Measurements from ENCODE around the gene PLA2G4E. TPM values are rescaled to one million over a fixed set of nuclear protein-coding genes. Genes with fewer than 3 reads are reported as not detected.

Gene PLA2G4E
- polyA plus RNA-seq, 2 of the 4 experiments (the other 2 are of a cell fraction), result 0.01 TPM; not detected in 1

DNA sequence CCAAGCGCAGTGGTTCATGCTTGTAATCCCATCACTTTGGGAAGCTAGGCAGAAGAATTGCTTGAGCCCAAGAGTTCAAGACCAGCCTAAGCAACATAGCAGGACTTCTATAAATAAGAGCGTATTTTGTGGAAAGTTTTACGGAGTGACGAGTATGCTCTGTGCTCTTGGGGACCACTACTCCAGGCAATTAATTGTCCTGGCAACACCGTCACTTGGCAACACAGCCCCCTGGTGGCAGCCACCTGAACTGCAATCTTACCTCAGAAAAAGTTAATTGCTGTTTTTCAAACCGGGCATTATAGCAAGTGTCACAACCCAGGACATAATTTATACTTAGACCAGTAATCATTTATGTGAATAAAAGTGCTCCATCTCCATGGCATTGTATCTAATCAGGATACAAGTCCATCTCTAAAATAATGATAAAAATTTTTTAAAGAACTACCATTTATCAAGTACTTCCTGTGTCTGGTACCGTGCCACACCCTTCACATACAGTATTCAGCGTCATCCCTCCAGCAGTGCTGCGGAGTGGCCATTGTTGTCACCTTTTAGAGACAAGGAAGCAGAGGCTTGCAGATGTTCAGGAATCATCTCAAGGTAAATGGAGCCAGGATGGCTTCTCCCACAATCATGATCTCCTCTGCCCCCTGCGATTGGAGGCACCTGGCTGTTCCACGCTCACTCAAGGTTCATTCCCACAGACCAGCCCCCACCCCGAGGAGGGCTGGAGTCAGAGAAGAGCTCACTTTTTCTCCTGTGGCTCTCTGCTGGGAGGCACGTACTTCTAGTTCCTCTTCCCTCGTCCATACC, 39.0 kb upstream of the PLA2G4E start:
- ATAC-seq (no peak), DNase-seq (ENCODE audit: low read depth in 1 of 2, low spot score in 1 of 2) (peak; percentile 33 to 48), FAIRE-seq (no peak)
- Histone ChIP-seq H3K9me3 (no peaks in the 10 kb centered on the region), H3K4me3 (no peak overlapping the region), H3K27ac (no peak overlapping the region), H3K4me1 (peaks cover 10% of the 10 kb centered on the region; the same call in 2 of the 3 replicates), H3K4me2 (no peak overlapping the region)
- CTCF ChIA-PET, result interaction anchor here (0.7 to 7.8 kb wide), 12 partner anchors 10 to 412 kb away, joined by 3 to 82 read pairs (median 3); no protein-coding TSS in a partner anchor
- WGBS (ENCODE audit: missing lambda C conversion rate), result 32% methylated on average over 13 of the region's 14 CpGs
- no peak for TF ChIP-seq HMGXB4 (CRISPR knock-in tag; IDR thresholded peaks at IDR 0.05; ENCODE audit: borderline replicate concordance)
- peak; percentile 59 for TF ChIP-seq RAD21 (conservative IDR thresholded peaks at IDR 0.05 in 1 of 2, IDR thresholded peaks at IDR 0.05 in 1 of 2)
- no peak for TF ChIP-seq CHD2 (IDR thresholded peaks at IDR 0.05; ENCODE audit: low read length, partially characterized antibody)
- TF ChIP-seq SMC3 (IDR thresholded peaks at IDR 0.05), result peak; percentile 51
- TF ChIP-seq GATA3 (IDR thresholded peaks at IDR 0.05; ENCODE audit: borderline replicate concordance), result no peak
- TF ChIP-seq, protein P1, sequence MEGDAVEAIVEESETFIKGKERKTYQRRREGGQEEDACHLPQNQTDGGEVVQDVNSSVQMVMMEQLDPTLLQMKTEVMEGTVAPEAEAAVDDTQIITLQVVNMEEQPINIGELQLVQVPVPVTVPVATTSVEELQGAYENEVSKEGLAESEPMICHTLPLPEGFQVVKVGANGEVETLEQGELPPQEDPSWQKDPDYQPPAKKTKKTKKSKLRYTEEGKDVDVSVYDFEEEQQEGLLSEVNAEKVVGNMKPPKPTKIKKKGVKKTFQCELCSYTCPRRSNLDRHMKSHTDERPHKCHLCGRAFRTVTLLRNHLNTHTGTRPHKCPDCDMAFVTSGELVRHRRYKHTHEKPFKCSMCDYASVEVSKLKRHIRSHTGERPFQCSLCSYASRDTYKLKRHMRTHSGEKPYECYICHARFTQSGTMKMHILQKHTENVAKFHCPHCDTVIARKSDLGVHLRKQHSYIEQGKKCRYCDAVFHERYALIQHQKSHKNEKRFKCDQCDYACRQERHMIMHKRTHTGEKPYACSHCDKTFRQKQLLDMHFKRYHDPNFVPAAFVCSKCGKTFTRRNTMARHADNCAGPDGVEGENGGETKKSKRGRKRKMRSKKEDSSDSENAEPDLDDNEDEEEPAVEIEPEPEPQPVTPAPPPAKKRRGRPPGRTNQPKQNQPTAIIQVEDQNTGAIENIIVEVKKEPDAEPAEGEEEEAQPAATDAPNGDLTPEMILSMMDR (IDR thresholded peaks at IDR 0.05), result peak; percentile 70
- POLR2A ChIA-PET, result no interaction called here

- peaks cover 10% of the 10 kb centered on the region; the same call in 2 of the 3 replicates for H3K4me1 ChIP-seq
- CTCF ChIA-PET, result interaction anchor here (0.9 to 7.8 kb wide), 2 partner anchors 25 to 69 kb away, joined by 3 to 82 read pairs; no protein-coding TSS in a partner anchor
- no peak for FAIRE-seq
- no peak for TF ChIP-seq FOSL2 (IDR thresholded peaks at IDR 0.05)
- no peak for TF ChIP-seq FOSL2 (CRISPR knock-in tag; IDR thresholded peaks at IDR 0.05)
- TF ChIP-seq HOXA7 (CRISPR knock-in tag; IDR thresholded peaks at IDR 0.05), result no peak
- TF ChIP-seq GATA3 (IDR thresholded peaks at IDR 0.05; ENCODE audit: borderline replicate concordance), result no peak
- no peak for TF ChIP-seq KDM5A (IDR thresholded peaks at IDR 0.05)
- no peak for TF ChIP-seq ZNF302 (CRISPR knock-in tag; IDR thresholded peaks at IDR 0.05)
- TF ChIP-seq, protein P1 (IDR thresholded peaks at IDR 0.05), result no peak
- no peak for TF ChIP-seq CEBPB (IDR thresholded peaks at IDR 0.05)
- H3K4me3 ChIP-seq, result no peak overlapping the region
- no peak overlapping the region for H3K4me2 ChIP-seq
- ATAC-seq, result no peak
- no peak for DNase-seq (ENCODE audit: low read depth in 1 of 2, low spot score in 1 of 2)
- H3K27ac ChIP-seq, result no peak overlapping the region
- H3K9me3 ChIP-seq, result no peaks in the 10 kb centered on the region
- POLR2A ChIA-PET, result no interaction called here
- WGBS (ENCODE audit: missing lambda C conversion rate), result 52% methylated on average over 3 of the region's 3 CpGs
These were observed 37.9 kb upstream of the PLA2G4E start for GRCh38 chr15:42058791-42059190.
